GM12878 (cell line): ENCODE data around the gene HOXD11. TPM values are rescaled to one million over a fixed set of nuclear protein-coding genes. Genes with fewer than 3 reads are reported as not detected.

ENCODE experiments used
- ATAC-seq: fragments of 200-7000 bp; cut with Tn5 transposase; 3 replicates; pipeline ENCODE4 v1.9.1; 2020; ENCODE audit warnings: mild to moderate bottlenecking, moderate library complexity
- BruUV-seq: library from RNA; stranded (reverse); fragments of 400-500 nt; replicated peaks from 2 replicates; lab custom pipeline; 2021; lab: Mats Ljungman, UMichigan
- CTCF ChIA-PET: fragments of 300-600 bp; sonication (Branson Sonifier 250); formaldehyde crosslinking; extraction: SDS; loops from one replicate; lab custom pipeline; 2021; ENCODE audit warnings: inconsistent platforms; lab: Yijun Ruan, JAX
- POLR2A ChIA-PET: fragments of 350-600 bp; formaldehyde crosslinking; extraction: SDS; loops from one replicate; lab custom pipeline; 2021; ENCODE audit warnings: inconsistent platforms; lab: Charles Lee
- RAD21 ChIA-PET: fragments of 300-600 bp; sonication (Branson Sonifier 250); formaldehyde crosslinking; loops from one replicate; lab custom pipeline; 2023; ENCODE audit warnings: antibody characterized with exemption; ENCODE audit not compliant: unreplicated experiment; lab: Charles Lee
- SMC1A ChIA-PET: fragments of 300-600 bp; sonication (Branson Sonifier 250); formaldehyde crosslinking; loops from one replicate; lab custom pipeline; 2023; ENCODE audit not compliant: unreplicated experiment, uncharacterized antibody; lab: Charles Lee
- DNase-seq: peaks from one replicate; pipeline ENCODE4 v3.0.0-alpha.2; 2011; ENCODE audit warnings: low read depth, low spot score
- FAIRE-seq: peaks from 3 replicates; lab custom pipeline; 2011; peaks lifted over from hg19 to GRCh38; lab: Jason Lieb, UNC
- H2AFZ ChIP-seq: 2 replicates; pipeline ENCODE4 v1.6.0; 2011; ENCODE audit warnings: low read depth, low read length, control low read depth; ENCODE audit not compliant: control insufficient read depth
- H3K27ac ChIP-seq: 2 replicates; pipeline ENCODE4 v1.5.1; 2011; ENCODE audit warnings: control low read depth; ENCODE audit not compliant: control insufficient read depth, insufficient read depth
- H3K27me3 ChIP-seq, 2 experiments: replicated peaks in 1 of 2; 2 replicates each; pipeline versions ENCODE4 v1.6.0 to v1.6.1; 2011; ENCODE audit warnings: low read length in 1 of 2; ENCODE audit not compliant: control insufficient read depth in 2 of 2, insufficient read depth in 2 of 2
- H3K36me3 ChIP-seq, 2 experiments: 2 replicates each; pipeline ENCODE4 v1.5.1; 2011; ENCODE audit warnings: low read length in 1 of 2; ENCODE audit not compliant: control insufficient read depth in 2 of 2, insufficient read depth in 2 of 2
- H3K4me1 ChIP-seq: 2 replicates; pipeline ENCODE4 v1.6.1; 2011; ENCODE audit warnings: mild to moderate bottlenecking, low read length, moderate library complexity, mixed read lengths; ENCODE audit not compliant: control insufficient read depth, insufficient read depth
- H3K4me2 ChIP-seq: 2 replicates; pipeline ENCODE4 v1.6.0; 2011; ENCODE audit warnings: control low read depth; ENCODE audit not compliant: control insufficient read depth, insufficient read depth
- H3K4me3 ChIP-seq: fragments of 200-600 bp; sonication (generic); 2 replicates; pipeline ENCODE4 v1.5.1; 2016
- H3K79me2 ChIP-seq: 2 replicates; pipeline ENCODE4 v1.6.0; 2011; ENCODE audit warnings: low read length; ENCODE audit not compliant: control insufficient read depth, insufficient read depth
- H3K9ac ChIP-seq: 2 replicates; pipeline ENCODE4 v1.8.0; 2011; ENCODE audit warnings: low read length, control low read depth, mixed read lengths; ENCODE audit not compliant: control insufficient read depth, insufficient read depth
- H3K9me3 ChIP-seq: replicated peaks from 3 replicates; pipeline ENCODE4 v1.5.1; 2011; ENCODE audit warnings: mild to moderate bottlenecking, low read length; ENCODE audit not compliant: control insufficient read depth, insufficient read depth
- H4K20me1 ChIP-seq: 2 replicates; pipeline ENCODE4 v1.6.0; 2011; ENCODE audit not compliant: control insufficient read depth, insufficient read depth
- CHD2 ChIP-seq: IDR thresholded peaks from 2 replicates; pipeline ENCODE4 v1.6.1; 2011; ENCODE audit warnings: low read depth, low read length, improper control_type of control experiment, borderline replicate concordance
- CREM ChIP-seq: IDR thresholded peaks from 2 replicates; pipeline ENCODE4 v1.6.1; 2014; ENCODE audit warnings: antibody characterized with exemption, low read depth
- CTCF ChIP-seq, 3 experiments: IDR thresholded peaks in 2 of 3; conservative IDR thresholded peaks in 1 of 3; 2 replicates each; pipeline ENCODE4 v1.5.1; 2011; ENCODE audit warnings: low read depth in 3 of 3, low read length in 3 of 3, mild to moderate bottlenecking in 3 of 3, control low read depth in 2 of 3, moderate library complexity in 2 of 3, inconsistent platforms in 1 of 3, mixed read lengths in 1 of 3; ENCODE audit not compliant: control insufficient read depth in 2 of 3, insufficient read depth in 1 of 3; ENCODE audit errors: extremely low read depth in 1 of 3
- ESRRA ChIP-seq: IDR thresholded peaks from 2 replicates; pipeline ENCODE4 v1.6.1; 2012; ENCODE audit warnings: mild to moderate bottlenecking, low read length, improper control_type of control experiment
- HCFC1 ChIP-seq: fragments of 150-350 bp; IDR thresholded peaks from 2 replicates; pipeline ENCODE4 v1.6.1; 2014; ENCODE audit warnings: low read length
- IRF4 ChIP-seq: IDR thresholded peaks from 2 replicates; pipeline ENCODE4 v1.6.1; 2011; ENCODE audit warnings: low read depth, low read length
- KLF5 ChIP-seq: fragments of 450-650 bp; IDR thresholded peaks from 2 replicates; pipeline ENCODE4 v1.6.1; 2014; ENCODE audit warnings: mild to moderate bottlenecking; ENCODE audit not compliant: partially characterized antibody
- NFXL1 ChIP-seq: fragments of 450-650 bp; IDR thresholded peaks from 2 replicates; pipeline ENCODE4 v1.6.1; 2017; ENCODE audit warnings: antibody characterized with exemption, mild to moderate bottlenecking, borderline replicate concordance
- NFYB ChIP-seq: IDR thresholded peaks from 2 replicates; pipeline ENCODE4 v1.6.1; 2011; ENCODE audit warnings: low read depth, mild to moderate bottlenecking, low read length, improper control_type of control experiment, moderate library complexity; ENCODE audit not compliant: insufficient read depth
- NR2C1 ChIP-seq: fragments of 450-650 bp; IDR thresholded peaks from 2 replicates; pipeline ENCODE4 v1.6.1; 2017; ENCODE audit warnings: antibody characterized with exemption, mild to moderate bottlenecking, moderate library complexity
- PRDM15 ChIP-seq: fragments of 450-650 bp; formaldehyde crosslinking; IDR thresholded peaks from 2 replicates; pipeline ENCODE4 v1.4.0; 2020; ENCODE audit warnings: mild to moderate bottlenecking, moderate library complexity
- RBBP5 ChIP-seq: fragments of 200-600 bp; sonication (generic); conservative IDR thresholded peaks from 2 replicates; pipeline ENCODE4 v1.6.1; 2016
- RUNX3 ChIP-seq: IDR thresholded peaks from 2 replicates; pipeline ENCODE4 v1.6.1; 2012; ENCODE audit warnings: low read length, inconsistent platforms
- SMARCA5 ChIP-seq: fragments of 450-650 bp; IDR thresholded peaks from 2 replicates; pipeline ENCODE4 v1.6.1; 2017; ENCODE audit warnings: mild to moderate bottlenecking
- ZBTB11 ChIP-seq: fragments of 450-650 bp; formaldehyde crosslinking; IDR thresholded peaks from 2 replicates; pipeline ENCODE4 v1.5.0; 2022; ENCODE audit warnings: mild to moderate bottlenecking, missing genetic modification characterization
- WGBS: methylation state at CpG from one replicate; pipeline ENCODE4 v1.1.6; 2016; ENCODE audit warnings: low lambda C conversion rate; ENCODE audit not compliant: insufficient replicate concordance, insufficient coverage; ENCODE audit errors: missing lambda C conversion rate; 5-methylcytosine and 5-hydroxymethylcytosine counted together
- in situ Hi-C: fragments of 300-500 bp; cut with MboI; formaldehyde crosslinking; loops from 9 replicates; pipeline ENCODE4 v1.14.3; 2018; ENCODE audit warnings: mixed read lengths
- intact Hi-C: fragments of 100-400 bp; cut with micrococcal nuclease; formaldehyde crosslinking; loops from one replicate; pipeline ENCODE4 v1.14.2; 2022; ENCODE audit not compliant: unreplicated experiment
- polyA plus RNA-seq, 11 experiments: library from polyadenylated mRNA; depleted of rRNA in 4 of 11; unstranded in 6 of 11; stranded (reverse) in 5 of 11; fragments of >200 nt; fragmentation: Nextera tagmentation in 4 of 11; fragmentation: Illumina TruSeq in 1 of 11; extraction: Ambion mirVana in 4 of 11; extraction: Trizol in 1 of 11; gene quantifications; 1 replicate in 1 of 11; 2 replicates in 10 of 11; pipeline versions ENCODE4 v1.2.1 to v1.2.3, GENCODE V29; 2011 to 2016; ENCODE audit warnings: inconsistent platforms in 2 of 11, missing spikeins in 2 of 11, low read depth in 1 of 11
- total RNA-seq, 4 experiments: library from RNA; depleted of rRNA in 3 of 4; stranded (reverse); fragments of >200 nt in 3 of 4; fragmentation: Illumina TruSeq in 1 of 4; extraction: Trizol in 1 of 4; gene quantifications; 2 replicates each; pipeline versions ENCODE4 v1.2.1 to v1.2.3, GENCODE V29; 2013 to 2021

HOXD11 gene
- total and polyA plus RNA-seq, 10 of the 15 experiments (the other 5 are each of a cell fraction or from before 2014, with no cell fraction given): not detected

- WGBS: 58% methylated on average over 54 of the region's 70 CpGs
- no peak within 1 kb of the TSS for H3K9ac ChIP-seq
- H3K27ac ChIP-seq: no peak within 1 kb of the TSS
- H3K4me1 ChIP-seq: peaks cover 3% of the 10 kb centered on the region; the same call in 1 of the 2 replicates
- intact Hi-C loops (no loop called here), in situ Hi-C loops (loop anchor here (5.0 kb wide), 2 partner anchors 413 to 733 kb away; no protein-coding TSS in a partner anchor)
- TF ChIP-seq NFYB: no peak
- no peak for TF ChIP-seq ESRRA
- no peak for TF ChIP-seq RUNX3
- no peak for TF ChIP-seq CHD2
- TF ChIP-seq ZBTB11: no peak
- no peak for TF ChIP-seq IRF4
- no peak for TF ChIP-seq CTCF (IDR thresholded peaks at IDR 0.05 in 2 of 3, conservative IDR thresholded peaks at IDR 0.05 in 1 of 3; ENCODE audit: control insufficient read depth in 2 of 3, extremely low read depth in 1 of 3, insufficient read depth in 1 of 3, low read depth in 3 of 3, low read length in 3 of 3)
- TF ChIP-seq RBBP5: no peak
- TF ChIP-seq NFXL1: no peak
- TF ChIP-seq NR2C1: no peak
- TF ChIP-seq CREM: no peak
- no peak for TF ChIP-seq HCFC1
- no peak for TF ChIP-seq SMARCA5
- no peak for TF ChIP-seq KLF5
- no peak for TF ChIP-seq PRDM15
- H3K36me3 ChIP-seq: no peaks in the 10 kb centered on the region
- no peaks in the 10 kb centered on the region for H4K20me1 ChIP-seq
- ChIA-PET SMC1A (no interaction called here), POLR2A (no interaction called here), CTCF (interaction anchor here (0.8 kb wide), 1 partner anchor 411 kb away, joined by 3 read pairs; no protein-coding TSS in a partner anchor), RAD21 (no interaction called here)
- DNase-seq (no peak), ATAC-seq (no peak), FAIRE-seq (no peak)
- H2AFZ ChIP-seq: no peak within 1 kb of the TSS
- no peak within 1 kb of the TSS for H3K4me3 ChIP-seq
- no peaks in the 10 kb centered on the region; the same call in 2 of the 3 replicates for H3K9me3 ChIP-seq
- BruUV-seq: no TSS peak
- H3K4me2 ChIP-seq: no peak within 1 kb of the TSS
- H3K27me3 ChIP-seq: peaks cover 17 to 41% of the 10 kb centered on the region in 2 experiments
- H3K79me2 ChIP-seq: no peaks in the 10 kb centered on the region
Measured at GRCh38 chr2:176099728-176100546, 7.1 kb upstream of the HOXD11 start, which contains the start of gene HOXD12. HOXD12 (plus strand) TSS chr2:176099795; CDS start chr2:176099802, 7 bp downstream.
